Endothelial cell of umbilical vein (primary cell): ENCODE measurements around the gene TRIM24. TPM values are rescaled to one million over a fixed set of nuclear protein-coding genes. Genes with fewer than 3 reads are reported as not detected.

Source experiments
- BruUV-seq: library from RNA; stranded (reverse); fragments of 400-500 nt; replicated peaks from 2 replicates; lab custom pipeline; 2021; lab: Mats Ljungman, UMichigan
- CTCF ChIA-PET: fragments of 300-600, 350-600 bp; sonication (Branson Sonifier 250); formaldehyde crosslinking; loops from one replicate; lab custom pipeline; 2021; ENCODE audit warnings: antibody characterized with exemption, inconsistent platforms; lab: Charles Lee
- POLR2A ChIA-PET: fragments of 300-600, 350-600 bp; sonication (Branson Sonifier 250); formaldehyde crosslinking; loops from one replicate; lab custom pipeline; 2021; ENCODE audit warnings: antibody characterized with exemption, inconsistent platforms; lab: Charles Lee
- DNase-seq: peaks from one replicate; pipeline ENCODE4 v3.0.0-alpha.2; 2011; ENCODE audit warnings: low read depth, low spot score
- FAIRE-seq: peaks from 2 replicates; lab custom pipeline; 2011; peaks lifted over from hg19 to GRCh38; lab: Jason Lieb, UNC
- H2AFZ ChIP-seq: 2 replicates; pipeline ENCODE4 v1.6.0; 2012; ENCODE audit warnings: low read depth, low read length, control low read depth, inconsistent platforms
- H3K27ac ChIP-seq: 2 replicates; pipeline ENCODE4 v1.5.1; 2011; ENCODE audit warnings: low read depth, mild to moderate bottlenecking, control low read depth, low read length, moderate library complexity; ENCODE audit not compliant: insufficient read depth
- H3K27me3 ChIP-seq, 2 experiments: 2 replicates each; pipeline versions ENCODE4 v1.6.0 to v1.6.1; 2011; ENCODE audit warnings: low read length in 2 of 2, mixed read lengths in 1 of 2; ENCODE audit not compliant: control insufficient read depth in 2 of 2, insufficient read depth in 2 of 2
- H3K36me3 ChIP-seq, 2 experiments: 2 replicates in 1 of 2; 3 replicates in 1 of 2; pipeline ENCODE4 v1.5.1; 2011; ENCODE audit warnings: low read length in 2 of 2, mild to moderate bottlenecking in 1 of 2, moderate library complexity in 1 of 2; ENCODE audit not compliant: control insufficient read depth in 2 of 2, insufficient read depth in 2 of 2; ENCODE audit errors: extremely low read depth in 1 of 2
- H3K4me1 ChIP-seq: 3 replicates; pipeline ENCODE4 v1.5.1; 2011; ENCODE audit warnings: mild to moderate bottlenecking, low read length; ENCODE audit not compliant: control insufficient read depth, insufficient read depth; ENCODE audit errors: extremely low read depth
- H3K4me2 ChIP-seq: 2 replicates; pipeline ENCODE4 v1.6.1; 2011; ENCODE audit warnings: low read length, control low read depth, mixed read lengths; ENCODE audit not compliant: insufficient read depth
- H3K4me3 ChIP-seq, 3 experiments: fragments of 200-600 bp in 1 of 3; sonication (generic), shearing (Covaris generic) in 1 of 3; replicated peaks in 1 of 3; 2 replicates each; pipeline ENCODE4 v1.5.1; 2011 to 2016; ENCODE audit warnings: control low read depth in 3 of 3, low read length in 3 of 3, mild to moderate bottlenecking in 2 of 3, inconsistent platforms in 1 of 3, low read depth in 1 of 3, moderate library complexity in 1 of 3; ENCODE audit not compliant: insufficient read depth in 1 of 3
- H3K79me2 ChIP-seq: 2 replicates; pipeline ENCODE4 v1.6.0; 2012; ENCODE audit warnings: low read length, inconsistent platforms; ENCODE audit not compliant: control insufficient read depth, insufficient read depth
- H3K9ac ChIP-seq: replicated peaks from 2 replicates; pipeline ENCODE3; 2011; ENCODE audit warnings: low read length, control low read depth; ENCODE audit not compliant: insufficient read depth; ENCODE audit errors: extremely low read depth
- H3K9me1 ChIP-seq: replicated peaks from 3 replicates; pipeline ENCODE4 v1.6.0; 2011; ENCODE audit warnings: mild to moderate bottlenecking, low read length; ENCODE audit not compliant: control insufficient read depth, insufficient read depth; ENCODE audit errors: extremely low read depth
- H3K9me3 ChIP-seq: replicated peaks from 2 replicates; pipeline ENCODE4 v1.5.1; 2012; ENCODE audit warnings: low read length, inconsistent platforms; ENCODE audit not compliant: control insufficient read depth, insufficient read depth
- H4K20me1 ChIP-seq: replicated peaks from 2 replicates; pipeline ENCODE3; 2011; ENCODE audit warnings: mild to moderate bottlenecking, low read length; ENCODE audit not compliant: control insufficient read depth, insufficient read depth; ENCODE audit errors: extremely low read depth
- CTCF ChIP-seq, 2 donors: IDR thresholded peaks; 1 replicate in 1 of 2; 2 replicates in 1 of 2; pipeline ENCODE4 v1.5.1; 2011; ENCODE audit warnings: low read length in 2 of 2, mild to moderate bottlenecking in 2 of 2, moderate library complexity in 2 of 2, control low read depth in 1 of 2, inconsistent platforms in 1 of 2, low read depth in 1 of 2; ENCODE audit not compliant: insufficient read depth in 1 of 2; ENCODE audit errors: extremely low read depth in 1 of 2
- EZH2 ChIP-seq: IDR thresholded peaks from 2 replicates; pipeline ENCODE4 v1.6.1; 2012; ENCODE audit warnings: borderline replicate concordance, low read depth, mild to moderate bottlenecking, moderate library complexity, low read length, inconsistent platforms; ENCODE audit not compliant: severe bottlenecking
- FOS ChIP-seq: IDR thresholded peaks from 2 replicates; pipeline ENCODE4 v1.6.1; 2011; ENCODE audit warnings: mild to moderate bottlenecking, low read length, moderate library complexity, borderline replicate concordance; ENCODE audit not compliant: insufficient read depth
- GATA2 ChIP-seq: IDR thresholded peaks from 2 replicates; pipeline ENCODE4 v1.7.0; 2011; ENCODE audit warnings: low read depth, mild to moderate bottlenecking, moderate library complexity, mixed read lengths, low read length; ENCODE audit not compliant: insufficient read length, insufficient read depth
- JUN ChIP-seq: IDR thresholded peaks from 2 replicates; pipeline ENCODE4 v1.6.1; 2011; ENCODE audit warnings: borderline replicate concordance, low read depth; ENCODE audit not compliant: insufficient read length, insufficient read depth
- MAX ChIP-seq: IDR thresholded peaks from 2 replicates; pipeline ENCODE4 v1.6.1; 2011; ENCODE audit not compliant: insufficient read depth, insufficient read length
- MYC ChIP-seq: IDR thresholded peaks from one replicate; pipeline ENCODE4 v1.6.1; 2011; ENCODE audit warnings: mild to moderate bottlenecking, low read depth, low read length
- POLR2A ChIP-seq: IDR thresholded peaks from 2 replicates; pipeline ENCODE4 v1.6.1; 2012; ENCODE audit warnings: low read depth, mild to moderate bottlenecking, control low read depth, low read length
- POLR2AphosphoS5 ChIP-seq: IDR thresholded peaks from 2 replicates; pipeline ENCODE4 v1.6.1; 2012; ENCODE audit warnings: low read depth, mild to moderate bottlenecking, control low read depth, low read length, moderate library complexity; ENCODE audit not compliant: insufficient read depth
- dilution Hi-C: fragments of 300-500 bp; cut with MboI; formaldehyde crosslinking; loops from one replicate; pipeline ENCODE4 v1.15.0; 2019; ENCODE audit warnings: low sequenced_read_pairs; ENCODE audit not compliant: extremely low pct_ligation_motif_present
- intact Hi-C: fragments of 100-400 bp; cut with micrococcal nuclease; formaldehyde crosslinking; loops from one replicate; pipeline ENCODE4 v1.10.0; 2022
- polyA plus RNA-seq, 4 experiments: library from polyadenylated mRNA; depleted of rRNA in 3 of 4; stranded (reverse) in 3 of 4; unstranded in 1 of 4; fragments of >200 nt; gene quantifications; 2 replicates each; pipeline versions ENCODE4 v1.2.1 to v1.2.3, GENCODE V29; 2011 to 2012; ENCODE audit warnings: missing spikeins in 1 of 4
- total RNA-seq: library from RNA; stranded (reverse); gene quantifications from 2 replicates; pipeline ENCODE4 v1.2.3, GENCODE V29; 2021

Gene TRIM24
- total and polyA plus RNA-seq, 2 donors (not counting 3 experiments of a cell fraction or from before 2014, with no cell fraction given): 9.1 to 26.1 TPM

- intact Hi-C loops (no loop called here), dilution Hi-C loops (no loop called here)
- no peak overlapping the region for H3K9ac ChIP-seq
- no peak for FAIRE-seq
- H3K9me3 ChIP-seq: no peaks in the 10 kb centered on the region
- no TSS peak for BruUV-seq
- ChIA-PET POLR2A (no interaction called here), CTCF (no interaction called here)
- H3K4me2 ChIP-seq: no peak overlapping the region
- no peak overlapping the region for H3K27ac ChIP-seq
- peaks cover 48% of the 10 kb centered on the region for H3K79me2 ChIP-seq
- DNase-seq: no peak
- H3K4me1 ChIP-seq: no peaks in the 10 kb centered on the region
- H3K27me3 ChIP-seq: no peaks in the 10 kb centered on the region
- no peak overlapping the region for H2AFZ ChIP-seq
- H3K4me3 ChIP-seq: no peak overlapping the region
- TF ChIP-seq POLR2A (no peak), EZH2 (no peak), MAX (no peak), FOS (no peak), GATA2 (no peak), JUN (no peak)
- H3K9me1 ChIP-seq: peaks cover 3% of the 10 kb centered on the region
- H4K20me1 ChIP-seq: peaks cover 2% of the 10 kb centered on the region
- no peaks in the 10 kb centered on the region for H3K36me3 ChIP-seq
Observed at GRCh38 chr7:138500892-138501291, 40.8 kb downstream of the TRIM24 start.

- no TSS peak for BruUV-seq
Observed at GRCh38 chr7:138502023-138502767, 42.1 kb downstream of the TRIM24 start.

More at GRCh38 chr7:138502023-138502767, 42.1 kb downstream of the TRIM24 start:
- POLR2A ChIA-PET: no interaction called here
- dilution Hi-C loops (no loop called here), intact Hi-C loops (no loop called here)
- H3K9me1 ChIP-seq: peaks cover 3% of the 10 kb centered on the region
- H3K27me3 ChIP-seq: no peaks in the 10 kb centered on the region
- no peak overlapping the region for H3K9ac ChIP-seq
- peaks cover 48% of the 10 kb centered on the region for H3K79me2 ChIP-seq
- CTCF ChIA-PET: interaction anchor here (1.7 kb wide), 1 partner anchor 14 kb away, joined by 6 read pairs; no protein-coding TSS in a partner anchor
- TF ChIP-seq POLR2AphosphoS5 (no peak), CTCF (IDR thresholded peaks at IDR 0.05; ENCODE audit: extremely low read depth in 1 of 2, insufficient read depth in 1 of 2, low read depth in 1 of 2, low read length in 2 of 2) (no peak), POLR2A (no peak), FOS (no peak), EZH2 (no peak), GATA2 (no peak), JUN (no peak), MAX (no peak), MYC (no peak)
- DNase-seq (no peak), FAIRE-seq (no peak)
- no peaks in the 10 kb centered on the region for H3K9me3 ChIP-seq
- H3K4me1 ChIP-seq: no peaks in the 10 kb centered on the region
- H4K20me1 ChIP-seq: peaks cover 2% of the 10 kb centered on the region
- no peaks in the 10 kb centered on the region for H3K36me3 ChIP-seq
- no peak overlapping the region for H2AFZ ChIP-seq
- no peak overlapping the region for H3K4me3 ChIP-seq
- H3K4me2 ChIP-seq: no peak overlapping the region
- H3K27ac ChIP-seq: no peak overlapping the region
